HuH-7 (cell line): ENCODE results near the gene IL18BP.

Experiments
- DNase-seq: peaks from one replicate; pipeline ENCODE4 v3.0.0; 2011; ENCODE audit warnings: low spot score

The IL18BP gene

GRCh38 chr11:72045849-72046248 lies 47.1 kb downstream of the IL18BP start:
- DNase-seq, result no peak

- no peak for DNase-seq
Observed at GRCh38 chr11:72048766-72049460, 50.2 kb downstream of the IL18BP start.
